Measurements from ENCODE around the gene KCTD5. TPM values are rescaled to one million over a fixed set of nuclear protein-coding genes. Genes with fewer than 3 reads are reported as not detected.

The KCTD5 gene
- total and polyA plus RNA-seq, 9 of the 15 experiments (the other 6 are each of a cell fraction or from before 2014, with no cell fraction given) = 0.73 to 58.3 (median 32.3) TPM

- TF ChIP-seq TRIM25 (IDR thresholded peaks at IDR 0.05; ENCODE audit: borderline replicate concordance) (no peak), PTRF (tag; IDR thresholded peaks at IDR 0.05) (no peak), ZNF384 (IDR thresholded peaks at IDR 0.05; ENCODE audit: low read depth, low read length) (peak; percentile 51; the same call in 1 of the 2 replicates), ZBTB8A (IDR thresholded peaks at IDR 0.05; ENCODE audit: partially characterized antibody) (no peak), RFX5 (IDR thresholded peaks at IDR 0.05; ENCODE audit: low read depth, low read length) (no peak), ZNF586 (CRISPR knock-in tag; conservative IDR thresholded peaks at IDR 0.05) (no peak), HMG20B (CRISPR knock-in tag; IDR thresholded peaks at IDR 0.05) (no peak), TAF7 (tag; IDR thresholded peaks at IDR 0.05) (peak; percentile 67), ZHX1 (conservative IDR thresholded peaks at IDR 0.05; ENCODE audit: low read length) (no peak), ZNF696 (CRISPR knock-in tag; conservative IDR thresholded peaks at IDR 0.05) (no peak), ZNF551 (CRISPR knock-in tag; IDR thresholded peaks at IDR 0.05) (no peak), MYBL2 (IDR thresholded peaks at IDR 0.05; ENCODE audit: low read depth) (no peak), MYBL2 (CRISPR knock-in tag; IDR thresholded peaks at IDR 0.05; ENCODE audit: borderline replicate concordance) (no peak), HMGXB4 (CRISPR knock-in tag; IDR thresholded peaks at IDR 0.05) (peak; percentile 94; the same call in 1 of the 2 replicates)
- TF ChIP-seq, protein P1, sequence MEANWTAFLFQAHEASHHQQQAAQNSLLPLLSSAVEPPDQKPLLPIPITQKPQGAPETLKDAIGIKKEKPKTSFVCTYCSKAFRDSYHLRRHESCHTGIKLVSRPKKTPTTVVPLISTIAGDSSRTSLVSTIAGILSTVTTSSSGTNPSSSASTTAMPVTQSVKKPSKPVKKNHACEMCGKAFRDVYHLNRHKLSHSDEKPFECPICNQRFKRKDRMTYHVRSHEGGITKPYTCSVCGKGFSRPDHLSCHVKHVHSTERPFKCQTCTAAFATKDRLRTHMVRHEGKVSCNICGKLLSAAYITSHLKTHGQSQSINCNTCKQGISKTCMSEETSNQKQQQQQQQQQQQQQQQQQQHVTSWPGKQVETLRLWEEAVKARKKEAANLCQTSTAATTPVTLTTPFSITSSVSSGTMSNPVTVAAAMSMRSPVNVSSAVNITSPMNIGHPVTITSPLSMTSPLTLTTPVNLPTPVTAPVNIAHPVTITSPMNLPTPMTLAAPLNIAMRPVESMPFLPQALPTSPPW (CRISPR knock-in tag; IDR thresholded peaks at IDR 0.05) = peak; percentile 84
- TF ChIP-seq, protein P2, sequence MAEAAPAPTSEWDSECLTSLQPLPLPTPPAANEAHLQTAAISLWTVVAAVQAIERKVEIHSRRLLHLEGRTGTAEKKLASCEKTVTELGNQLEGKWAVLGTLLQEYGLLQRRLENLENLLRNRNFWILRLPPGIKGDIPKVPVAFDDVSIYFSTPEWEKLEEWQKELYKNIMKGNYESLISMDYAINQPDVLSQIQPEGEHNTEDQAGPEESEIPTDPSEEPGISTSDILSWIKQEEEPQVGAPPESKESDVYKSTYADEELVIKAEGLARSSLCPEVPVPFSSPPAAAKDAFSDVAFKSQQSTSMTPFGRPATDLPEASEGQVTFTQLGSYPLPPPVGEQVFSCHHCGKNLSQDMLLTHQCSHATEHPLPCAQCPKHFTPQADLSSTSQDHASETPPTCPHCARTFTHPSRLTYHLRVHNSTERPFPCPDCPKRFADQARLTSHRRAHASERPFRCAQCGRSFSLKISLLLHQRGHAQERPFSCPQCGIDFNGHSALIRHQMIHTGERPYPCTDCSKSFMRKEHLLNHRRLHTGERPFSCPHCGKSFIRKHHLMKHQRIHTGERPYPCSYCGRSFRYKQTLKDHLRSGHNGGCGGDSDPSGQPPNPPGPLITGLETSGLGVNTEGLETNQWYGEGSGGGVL (CRISPR knock-in tag; IDR thresholded peaks at IDR 0.05) = no peak
- TF ChIP-seq, protein P3, sequence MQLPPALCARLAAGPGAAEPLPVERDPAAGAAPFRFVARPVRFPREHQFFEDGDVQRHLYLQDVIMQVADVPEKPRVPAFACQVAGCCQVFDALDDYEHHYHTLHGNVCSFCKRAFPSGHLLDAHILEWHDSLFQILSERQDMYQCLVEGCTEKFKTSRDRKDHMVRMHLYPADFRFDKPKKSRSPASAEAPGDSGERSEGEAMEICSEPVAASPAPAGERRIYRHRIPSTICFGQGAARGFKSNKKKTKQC (CRISPR knock-in tag; IDR thresholded peaks at IDR 0.05) = no peak; the same call in 1 of the 2 replicates
Measured at GRCh38 chr16:2682209-2683021, at the start of gene KCTD5 (continued).
